ENCODE results near the gene FHAD1.
"Not testable (repeated sequence)": the region's sequence is repeated elsewhere in the genome, so short reads cannot be mapped to it uniquely, and the experiment has no call there.

Gene FHAD1

DNA sequence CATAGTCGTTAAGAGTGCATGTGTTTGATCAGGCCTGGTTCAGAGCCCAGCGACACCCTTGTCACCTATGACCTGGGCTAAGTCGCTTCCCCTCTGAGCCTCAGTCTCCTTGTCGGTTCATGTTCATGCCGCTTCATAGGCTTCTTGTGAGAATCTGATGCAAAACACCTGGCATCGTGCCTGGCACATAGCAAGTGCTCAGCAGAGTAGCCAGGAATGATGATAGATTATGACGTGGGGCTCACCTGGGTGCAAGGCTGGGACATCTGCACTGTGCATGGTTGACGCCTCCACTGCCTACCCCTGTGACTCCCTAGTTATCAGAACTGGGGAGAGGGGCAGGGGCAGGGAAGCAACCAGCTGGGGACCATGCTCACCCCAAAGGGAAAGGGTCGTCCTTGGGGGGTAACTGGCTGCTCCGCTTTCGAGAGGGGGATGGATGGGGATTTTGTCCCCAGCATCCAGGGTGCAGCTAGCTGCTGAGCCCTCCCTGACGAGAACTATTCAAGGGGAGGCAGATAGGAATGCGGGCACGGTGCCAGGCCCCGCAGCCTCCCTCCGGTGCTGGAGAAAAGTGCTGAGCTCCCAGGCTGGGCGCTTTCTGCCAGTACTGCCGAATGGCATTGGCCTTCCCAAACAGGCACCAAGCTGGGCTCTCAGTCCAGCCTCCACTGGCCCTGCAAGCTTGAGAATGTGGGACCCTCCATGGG is 171.9 kb downstream of the FHAD1 start:
- no peak for DNase-seq (ENCODE audit: low spot score)

DNA sequence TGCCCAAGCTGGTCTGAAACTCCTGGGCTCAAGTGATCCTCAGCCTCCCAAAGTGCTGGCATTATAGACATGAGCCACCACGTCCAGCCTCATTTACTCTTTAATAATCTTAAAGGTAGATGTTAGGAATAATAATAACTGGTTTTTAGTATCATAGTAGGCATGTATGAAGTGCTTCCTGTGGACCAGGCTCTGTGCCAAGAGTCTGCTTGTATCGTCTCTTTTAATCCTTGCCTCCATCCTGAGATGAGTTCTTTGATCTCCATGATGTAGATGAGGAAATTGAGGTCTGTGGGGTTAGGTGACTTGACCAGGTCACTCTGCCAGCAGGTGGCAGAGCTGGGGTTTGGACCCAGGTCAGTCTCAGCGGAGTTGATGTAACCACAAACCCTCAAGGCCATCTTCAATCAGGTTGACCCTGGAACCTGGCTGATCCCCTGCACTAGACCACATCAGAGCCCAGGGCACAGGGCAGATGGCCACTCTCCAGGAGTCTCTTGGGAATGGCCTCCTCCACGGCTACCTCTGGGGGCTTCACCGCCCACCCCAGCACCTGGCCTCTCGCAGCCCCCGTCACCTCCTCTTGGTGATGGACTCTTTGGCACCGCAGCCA is 173.9 kb downstream of the FHAD1 start:
- DNase-seq (ENCODE audit: low spot score): no peak

DNA sequence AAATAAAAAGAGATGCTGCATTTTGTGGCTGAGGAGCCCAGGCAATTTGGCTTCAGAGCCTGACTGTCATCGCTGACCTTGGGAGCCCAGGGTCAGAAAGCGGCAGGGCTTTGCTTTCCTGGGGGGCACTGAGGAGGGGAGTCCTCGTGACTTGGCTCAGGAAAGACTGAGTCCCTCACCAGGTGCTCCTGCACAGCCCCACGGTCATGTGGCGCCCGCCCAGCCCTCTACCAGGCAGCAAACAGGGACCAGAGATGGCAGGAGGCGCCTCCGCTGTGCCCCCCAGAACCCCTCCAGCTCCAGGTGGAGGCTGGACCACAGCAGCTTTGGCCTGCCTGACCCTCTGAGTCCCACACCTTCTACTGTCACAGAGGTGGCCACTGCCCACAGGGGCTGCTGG is 175.8 kb downstream of the FHAD1 start:
- DNase-seq (ENCODE audit: low spot score): no peak

DNA sequence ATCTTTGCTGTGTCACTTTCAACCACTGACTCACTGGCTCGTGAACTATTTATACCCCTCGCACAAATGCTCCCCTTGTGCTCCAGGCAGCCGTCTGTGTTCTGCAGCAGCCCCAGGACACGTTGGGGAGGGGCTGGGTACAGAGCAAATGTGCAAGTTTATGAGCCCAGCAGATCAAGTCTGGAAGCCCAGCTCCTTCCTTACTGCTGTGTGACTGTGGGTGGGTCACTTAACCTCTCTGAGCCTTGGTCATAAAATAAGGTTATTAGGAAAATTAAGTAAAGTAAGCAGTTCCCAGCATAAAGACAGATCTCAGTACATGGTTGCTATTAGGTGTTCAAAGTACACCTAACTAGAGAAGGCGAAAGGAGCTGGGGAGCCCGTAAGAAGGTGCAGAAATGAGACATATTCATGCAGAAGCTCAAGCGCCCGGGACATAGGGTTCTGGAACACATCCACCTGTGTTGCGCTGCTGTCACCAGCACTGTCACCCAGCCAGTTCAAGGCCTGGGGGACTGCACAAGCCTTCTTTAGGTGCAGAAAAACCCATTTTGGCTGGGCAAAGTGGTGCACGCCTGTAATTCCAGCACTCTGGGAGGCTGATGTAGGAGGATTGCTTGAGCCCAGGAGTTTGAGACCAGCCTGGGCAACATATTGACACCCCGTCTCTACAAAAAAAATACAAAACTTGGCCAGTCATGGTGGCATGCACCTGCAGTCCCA is 176.5 kb downstream of the FHAD1 start:
- DNase-seq (ENCODE audit: low spot score): no peak

DNA sequence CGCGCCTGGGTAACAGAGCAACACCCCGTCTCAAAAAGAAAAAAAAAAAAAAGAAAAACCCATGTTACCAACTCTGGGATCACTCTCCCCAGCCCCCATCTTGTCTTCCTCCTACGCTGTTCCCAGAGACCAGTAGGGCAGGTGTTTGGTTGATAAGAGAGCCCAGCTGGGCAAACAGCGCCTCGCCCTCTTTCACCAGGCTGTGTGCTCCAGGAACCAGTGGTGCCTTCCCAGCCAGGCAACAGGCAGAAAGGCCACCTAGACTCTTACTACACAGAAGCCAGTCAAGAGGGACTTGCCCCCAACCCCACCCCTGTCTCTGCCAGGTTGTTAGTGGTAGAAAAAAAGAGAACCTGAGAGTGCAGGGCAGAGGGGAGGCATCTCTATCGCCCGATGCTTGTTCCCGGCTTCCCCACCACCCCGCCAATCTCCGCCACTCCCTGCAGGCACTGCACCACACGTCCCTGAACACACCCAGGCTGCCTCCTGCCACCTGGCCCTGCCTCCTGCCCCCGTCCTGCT is 177.2 kb downstream of the FHAD1 start:
- DNase-seq (ENCODE audit: low spot score): no peak

DNA sequence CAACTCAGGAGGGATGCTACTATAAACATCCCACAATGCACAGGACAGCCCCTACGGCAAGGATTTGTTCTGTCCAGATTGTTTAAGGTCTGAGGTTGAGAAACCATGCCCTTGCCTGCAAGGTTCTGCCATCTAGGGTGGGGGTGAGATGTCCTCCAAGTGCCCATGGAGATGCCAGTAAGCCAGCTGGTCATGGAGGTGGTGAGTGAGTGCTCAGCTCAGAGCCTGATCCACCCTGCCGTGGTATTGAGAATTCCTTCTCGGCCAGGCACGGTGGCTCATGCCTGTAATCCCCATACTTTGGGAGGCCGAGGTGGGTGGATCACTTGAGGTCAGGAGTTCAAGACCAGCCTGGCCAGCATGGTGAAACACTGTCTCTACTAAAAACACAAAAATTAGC is 178.0 kb downstream of the FHAD1 start:
- no peak for DNase-seq (ENCODE audit: low spot score)

DNA sequence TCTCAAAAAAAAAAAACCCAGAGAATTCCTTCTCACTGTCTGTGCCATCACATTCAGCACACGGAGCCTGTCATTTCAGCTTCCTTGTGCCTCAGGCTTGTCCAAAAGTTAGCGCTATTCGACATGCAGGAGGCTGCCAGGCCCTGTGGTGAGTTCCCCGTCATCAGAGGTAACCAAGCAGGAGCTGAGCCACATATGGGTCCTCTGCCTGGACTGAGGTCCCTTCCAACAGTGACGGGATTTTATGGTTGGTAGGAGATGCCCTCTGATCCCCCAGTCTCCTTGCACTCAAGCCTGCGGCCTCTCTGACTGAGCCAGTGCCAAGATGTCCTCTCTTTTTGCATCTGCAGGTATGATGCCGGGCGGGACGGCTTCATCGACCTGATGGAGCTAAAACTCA is 178.5 kb downstream of the FHAD1 start:
- no peak for DNase-seq (ENCODE audit: low spot score)

DNA sequence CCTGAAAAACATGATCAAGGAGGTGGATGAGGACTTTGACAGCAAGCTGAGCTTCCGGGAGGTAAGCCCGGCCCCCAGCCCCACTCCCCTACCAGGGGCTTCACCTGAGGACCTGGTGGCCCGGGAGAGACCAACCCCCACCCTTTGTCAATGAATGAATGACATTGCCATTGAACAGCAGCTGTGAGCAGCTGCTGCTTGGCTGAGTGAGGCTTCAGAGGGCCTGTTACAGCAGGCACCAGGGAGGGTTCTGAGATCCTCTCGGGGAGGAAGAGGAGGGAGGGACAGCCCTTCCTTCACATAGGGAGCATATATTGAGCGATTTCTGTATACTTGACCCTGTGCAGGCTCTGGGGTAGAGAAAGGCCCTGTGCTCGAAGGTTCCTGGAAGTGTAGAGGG is 178.9 kb downstream of the FHAD1 start:
- no peak for DNase-seq (ENCODE audit: low spot score)

DNA sequence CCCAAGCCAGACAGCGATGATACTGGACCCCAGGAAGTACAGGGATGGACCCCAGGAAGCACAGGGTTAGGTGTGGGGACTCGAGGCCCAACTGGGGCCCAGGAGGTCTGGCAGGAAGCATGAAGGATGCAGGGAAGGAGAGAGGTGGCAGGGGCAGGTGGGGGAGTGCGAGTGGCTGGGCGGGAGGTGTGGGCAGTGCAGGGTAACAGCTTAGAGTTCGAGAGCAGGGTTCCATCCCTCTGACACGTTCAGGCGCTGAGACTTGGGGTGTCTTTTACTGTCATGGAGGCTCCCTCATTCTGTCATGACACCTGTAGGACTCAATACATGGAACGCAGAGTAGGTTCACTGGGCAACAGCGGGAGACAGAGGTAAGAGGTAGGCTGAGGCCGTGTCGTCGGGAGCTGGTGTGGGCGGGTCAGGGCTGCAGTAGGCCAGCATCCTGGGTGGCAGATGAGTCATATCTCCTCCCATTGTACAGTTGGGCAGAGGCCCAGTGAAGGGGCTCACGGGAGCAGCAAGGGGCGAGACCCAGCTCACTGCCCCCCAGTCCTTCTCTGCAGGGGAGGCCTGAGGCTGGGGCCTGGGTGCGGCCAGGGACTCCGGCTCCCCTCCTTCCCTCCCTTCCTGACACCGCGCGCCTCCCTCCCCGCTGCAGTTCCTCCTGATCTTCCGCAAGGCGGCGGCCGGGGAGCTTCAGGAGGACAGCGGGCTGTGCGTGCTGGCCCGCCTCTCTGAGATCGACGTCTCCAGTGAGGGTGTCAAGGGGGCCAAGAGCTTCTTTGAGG is 179.7 kb downstream of the FHAD1 start:
- DNase-seq (ENCODE audit: low spot score): no peak

DNA sequence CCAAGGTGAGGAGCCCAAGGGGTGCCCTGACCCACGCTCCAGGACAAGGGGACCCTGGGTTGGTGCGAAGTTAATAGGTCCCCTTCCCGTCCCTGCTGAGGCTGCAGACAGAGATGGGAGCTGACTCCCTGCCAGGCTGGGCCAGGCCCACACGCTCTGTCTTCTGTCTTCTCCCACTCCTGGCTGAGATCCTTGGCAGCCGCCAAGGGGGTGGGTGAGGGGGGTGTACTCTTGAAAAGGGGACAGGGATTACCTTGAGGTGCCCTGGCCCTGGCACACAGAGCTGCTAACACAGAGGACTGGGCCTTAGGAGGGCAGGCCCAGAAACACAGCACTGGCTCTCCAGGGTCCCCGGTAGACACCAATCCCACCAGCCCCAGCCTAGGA is 180.2 kb downstream of the FHAD1 start:
- DNase-seq (ENCODE audit: low spot score): no peak

DNA sequence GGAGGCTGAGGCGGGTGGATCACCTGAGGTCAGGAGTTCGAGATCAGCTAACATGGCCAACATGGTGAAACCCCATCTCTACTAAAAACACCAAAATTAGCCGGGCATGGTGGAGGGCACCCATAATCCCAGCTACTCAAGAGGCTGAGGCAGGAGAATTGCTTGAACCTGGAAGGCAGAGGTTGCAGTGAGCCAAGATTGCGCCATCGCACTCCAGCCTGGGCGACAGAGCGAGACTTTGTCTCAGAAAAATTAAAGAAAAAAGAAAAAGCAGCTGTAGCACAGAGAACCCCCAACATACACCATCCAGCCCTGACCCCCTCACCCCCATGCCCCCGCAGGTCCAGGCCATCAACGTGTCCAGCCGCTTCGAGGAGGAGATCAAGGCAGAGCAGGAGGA is 181.2 kb downstream of the FHAD1 start:
- not testable (repeated sequence) for DNase-seq (ENCODE audit: low spot score)

DNA sequence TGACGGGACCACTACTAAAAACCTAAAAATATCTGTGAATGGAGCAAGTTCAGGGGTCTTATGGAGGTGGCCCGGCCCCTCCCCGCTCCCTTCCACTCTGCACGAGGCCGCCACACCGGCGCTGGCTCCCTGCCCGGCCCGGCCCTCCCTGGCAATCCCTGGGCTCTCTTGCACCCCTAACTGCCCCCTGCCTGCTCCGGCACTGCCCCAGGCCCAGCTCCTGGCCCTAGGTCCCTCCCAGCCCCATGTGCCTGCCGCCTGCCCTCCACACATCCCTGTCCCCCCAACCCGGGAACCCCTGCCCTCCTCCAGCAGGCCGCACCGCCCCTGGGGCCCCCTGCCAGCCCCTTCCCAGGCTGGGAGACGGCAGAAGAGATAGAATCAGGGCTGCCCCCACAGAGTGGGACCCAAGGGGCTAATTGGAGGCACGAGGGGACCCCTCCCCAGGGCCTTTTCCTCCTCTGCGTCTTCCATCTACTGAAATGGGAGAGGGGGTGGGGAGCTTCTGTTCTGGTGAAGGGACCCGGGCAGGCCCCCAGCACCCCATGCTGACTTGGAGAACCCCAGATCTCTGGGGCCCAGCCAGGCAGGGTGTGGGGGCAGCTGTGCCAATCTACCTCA is 181.9 kb downstream of the FHAD1 start:
- DNase-seq (ENCODE audit: low spot score): no peak

DNA sequence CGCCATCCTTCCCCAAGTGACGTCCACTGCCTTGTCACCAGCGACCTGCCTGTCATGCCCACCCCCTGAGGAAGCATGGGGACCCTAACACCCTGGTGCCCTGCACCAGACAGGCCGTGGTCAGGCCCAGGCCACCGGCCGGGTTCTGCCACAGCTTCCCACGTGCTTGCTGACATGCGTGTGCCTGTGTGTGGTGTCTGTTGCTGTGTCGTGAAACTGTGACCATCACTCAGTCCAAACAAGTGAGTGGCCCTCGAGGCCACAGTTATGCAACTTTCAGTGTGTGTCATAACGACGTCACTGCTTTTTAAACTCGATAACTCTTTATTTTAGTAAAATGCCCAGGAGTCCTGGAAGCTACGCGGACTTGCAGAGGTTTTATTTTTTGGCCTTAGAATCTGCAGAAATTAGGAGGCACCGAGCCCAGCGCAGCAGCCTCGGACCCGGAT is 182.7 kb downstream of the FHAD1 start:
- DNase-seq (ENCODE audit: low spot score): no peak

DNA sequence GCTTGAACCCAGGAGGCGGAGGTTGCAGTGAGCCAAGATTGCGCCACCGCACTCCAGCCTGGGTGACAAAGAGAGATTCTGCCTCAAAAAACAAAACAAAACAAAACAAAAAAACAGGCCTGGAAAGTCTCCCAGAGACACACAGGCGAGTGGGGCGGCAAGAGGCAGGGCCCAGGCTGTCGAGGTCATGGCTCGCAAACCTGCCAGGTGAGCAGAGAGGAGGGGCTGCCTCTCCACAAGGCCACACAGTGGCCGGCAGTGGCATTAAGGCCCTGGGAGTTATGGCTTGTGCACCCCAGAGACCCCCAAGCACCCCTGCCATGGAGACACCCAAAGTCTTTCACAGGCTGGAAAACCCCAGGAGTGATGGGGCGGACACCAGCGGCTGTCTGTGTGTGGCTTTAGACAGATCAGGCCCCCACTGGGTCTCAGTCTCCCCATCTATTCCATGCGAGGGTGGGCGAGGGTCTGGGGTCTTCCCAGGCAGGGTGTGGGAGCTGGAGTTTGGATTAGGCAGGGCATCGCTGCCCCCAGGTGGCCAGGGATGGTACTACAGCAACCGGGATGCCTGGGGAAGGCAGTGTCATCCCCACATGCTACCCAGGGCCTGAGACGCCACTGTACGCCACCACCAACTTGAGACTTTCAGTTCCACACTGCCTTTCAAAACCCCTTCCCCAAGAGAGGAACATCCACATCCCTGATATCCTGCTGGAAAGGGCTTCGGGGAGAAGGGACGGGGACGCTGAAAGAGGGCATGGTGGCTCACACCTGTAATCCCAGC is 184.0 kb downstream of the FHAD1 start:
- peak; percentile 89 for DNase-seq (ENCODE audit: low spot score)

DNA sequence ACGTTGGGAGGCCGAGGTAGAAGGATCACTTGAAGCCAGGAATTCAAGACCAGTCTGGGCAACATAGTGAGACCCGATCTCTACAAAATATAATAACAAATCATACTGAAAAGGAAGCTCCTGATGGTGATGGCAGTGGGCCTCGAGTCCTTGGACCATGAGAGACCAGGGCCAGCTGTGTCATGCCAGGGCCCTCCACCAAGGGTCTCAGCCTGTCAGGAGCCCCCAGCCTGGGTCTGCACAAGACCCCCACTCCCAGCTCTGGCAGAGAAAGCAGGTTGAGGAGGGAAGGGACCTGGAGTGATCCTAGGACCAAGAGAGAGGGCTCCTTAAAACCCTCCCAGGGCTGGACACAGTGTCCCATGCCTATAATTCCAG is 184.5 kb downstream of the FHAD1 start:
- no peak for DNase-seq (ENCODE audit: low spot score)

DNA sequence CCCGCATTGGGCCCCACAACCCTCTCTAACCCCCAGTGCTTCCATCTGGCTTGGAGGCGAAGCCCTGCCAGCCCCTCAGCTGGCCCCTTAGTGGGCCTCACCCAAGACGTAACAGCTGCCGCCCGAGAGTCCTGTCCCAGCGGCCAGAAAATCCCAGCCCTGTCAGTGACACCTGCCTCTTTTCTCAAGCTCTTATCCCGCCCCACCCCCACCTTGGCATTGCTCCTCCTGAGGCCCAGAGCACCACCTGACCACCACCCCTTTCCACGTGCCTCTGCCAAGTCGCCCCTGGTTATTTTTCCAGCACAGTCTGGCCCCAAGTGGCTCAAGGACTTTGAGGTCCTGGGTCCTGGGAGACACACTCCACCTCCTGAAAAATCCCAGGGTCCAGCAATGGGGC is 185.3 kb downstream of the FHAD1 start:
- no peak for DNase-seq (ENCODE audit: low spot score)

DNA sequence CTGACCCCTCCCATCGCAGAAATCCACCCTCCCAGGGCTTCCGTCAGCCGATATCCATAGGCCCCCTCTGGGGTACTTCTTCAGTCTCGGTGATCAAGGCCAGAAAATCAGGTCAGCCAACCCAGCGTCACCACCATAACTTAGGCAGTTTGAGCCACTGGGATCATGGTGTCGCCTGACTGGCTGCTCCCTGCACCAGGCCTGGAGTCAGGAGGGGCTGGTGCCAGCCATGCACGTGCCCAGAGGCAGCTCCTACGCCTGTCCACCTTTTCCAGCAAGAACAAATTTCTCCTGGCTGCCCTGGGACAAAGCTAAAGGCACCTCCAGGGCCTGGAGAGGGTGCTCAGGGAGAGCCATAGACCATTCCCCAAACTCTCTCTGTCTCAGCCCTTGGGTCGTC is 186.4 kb downstream of the FHAD1 start:
- no peak for DNase-seq (ENCODE audit: low spot score)

DNA sequence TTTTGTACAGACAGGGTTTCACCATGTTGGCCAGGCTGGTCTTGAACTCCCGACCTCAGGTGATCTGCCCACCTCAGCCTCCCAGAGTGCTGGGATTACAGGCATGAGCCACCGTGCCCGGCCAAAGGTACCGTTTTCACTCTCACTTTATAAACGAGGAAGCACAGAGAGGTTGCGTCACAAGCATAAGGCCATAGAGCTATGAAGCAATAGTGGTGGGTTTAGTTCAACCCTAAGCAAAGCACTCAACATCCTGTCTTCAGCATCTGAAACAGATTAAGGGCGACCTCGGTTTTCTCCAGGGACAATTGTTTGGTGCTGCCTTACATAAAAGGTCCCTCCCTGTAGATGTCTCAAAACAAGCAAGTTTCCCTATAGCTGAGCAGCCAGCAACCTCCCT is 187.7 kb downstream of the FHAD1 start:
- not testable (repeated sequence) for DNase-seq (ENCODE audit: low spot score)

DNA sequence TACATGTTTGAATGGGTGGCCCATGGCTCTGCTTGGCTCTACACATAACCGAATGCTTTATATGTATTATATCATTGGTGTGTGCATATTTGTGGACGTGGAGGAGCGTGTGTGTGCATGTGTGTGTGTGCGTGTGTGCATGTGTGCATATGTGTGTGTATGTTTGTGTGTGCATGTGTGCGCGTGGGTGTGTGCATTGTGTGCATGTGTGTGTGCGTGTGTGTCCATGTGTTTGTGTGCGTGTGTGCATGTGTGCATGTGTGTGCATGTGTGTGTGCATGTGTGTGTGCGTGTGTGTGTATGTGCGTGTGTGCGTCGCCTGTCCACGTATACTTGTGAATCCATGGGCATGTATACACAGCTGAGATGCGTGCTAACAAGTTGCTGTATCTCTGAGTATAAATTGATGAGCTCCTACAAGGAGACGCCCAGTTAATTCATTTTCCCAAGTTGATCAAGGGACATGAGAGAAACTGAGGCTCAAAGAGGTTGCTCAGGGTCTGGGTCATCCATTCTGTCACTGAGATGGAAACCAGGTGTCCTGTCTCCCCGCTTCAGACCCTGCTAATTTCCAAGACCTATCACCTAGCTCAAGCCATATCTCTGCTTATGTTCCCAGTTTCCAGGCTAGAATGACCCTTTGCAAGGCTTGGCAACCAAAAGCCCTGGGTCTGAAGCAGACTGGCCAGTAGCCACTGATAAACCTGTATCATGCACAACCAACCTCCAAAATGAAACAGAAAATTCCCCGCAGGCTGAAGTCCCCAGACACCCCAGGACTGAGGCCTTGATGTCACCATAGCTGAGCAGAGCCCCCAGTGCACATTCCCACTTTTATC is 188.4 kb downstream of the FHAD1 start:
- DNase-seq (ENCODE audit: low spot score): no peak

DNA sequence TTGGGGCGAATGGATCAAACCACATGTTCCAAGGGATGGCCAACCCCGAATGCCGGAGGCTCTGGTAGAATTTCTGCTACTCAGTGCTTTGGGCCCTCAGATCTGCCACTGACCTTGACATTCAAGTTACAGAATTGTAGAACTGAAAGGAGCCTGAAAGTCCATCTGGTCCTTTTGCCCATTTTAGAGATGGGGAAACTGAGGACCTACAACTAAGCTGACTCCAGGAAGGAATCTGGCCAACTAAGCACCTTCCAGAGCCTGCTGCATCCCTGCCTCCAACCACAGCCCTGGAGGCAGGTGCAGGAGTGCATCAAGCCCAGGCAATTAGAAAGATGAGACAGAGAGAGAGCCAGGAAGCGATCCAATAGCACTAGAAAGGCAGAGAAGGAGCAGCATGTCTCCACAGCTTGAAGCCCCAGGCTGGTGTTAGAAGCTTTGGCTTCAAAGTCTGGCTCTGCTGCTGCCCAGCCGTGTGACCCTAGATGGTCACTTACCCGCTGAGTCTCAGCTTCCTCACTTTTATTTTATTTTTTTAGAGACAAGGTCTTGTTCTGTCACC is 189.9 kb downstream of the FHAD1 start:
- DNase-seq (ENCODE audit: low spot score): no peak

Data from ecto neural progenitor cell (in vitro differentiated cells).